HepG2 (cell line): ENCODE data around the gene LHFPL2. TPM values are rescaled to one million over a fixed set of nuclear protein-coding genes. Genes with fewer than 3 reads are reported as not detected.
A peak's percentile ranks its signal among the peaks of the same experiment; 100 is the strongest.

Source experiments
- AGO1 ChIP-seq: fragments of 200-400 bp; formaldehyde crosslinking; IDR thresholded peaks from 2 replicates; pipeline ENCODE4 v1.6.1; 2017; ENCODE audit warnings: mild to moderate bottlenecking, low read depth, low read length, moderate library complexity; ENCODE audit not compliant: poor library complexity, severe bottlenecking
- ARID4A ChIP-seq: sonication (generic); formaldehyde crosslinking; IDR thresholded peaks from 2 replicates; pipeline ENCODE4 v1.5.0; 2020; ENCODE audit warnings: mild to moderate bottlenecking, missing genetic modification reagents, borderline replicate concordance
- DRAP1 ChIP-seq: IDR thresholded peaks from 2 replicates; pipeline ENCODE4 v1.6.1; 2016; ENCODE audit warnings: missing genetic modification reagents, missing compliant biosample characterization
- FOXK2 ChIP-seq: fragments of 450-650 bp; IDR thresholded peaks from 2 replicates; pipeline ENCODE4 v1.6.1; 2016
- HNRNPUL1 ChIP-seq: fragments of 200-400 bp; formaldehyde crosslinking; IDR thresholded peaks from 2 replicates; pipeline ENCODE4 v1.6.1; 2017; ENCODE audit warnings: low read depth, mild to moderate bottlenecking, low read length, moderate library complexity
- JARID2 ChIP-seq: sonication (generic); formaldehyde crosslinking; IDR thresholded peaks from 2 replicates; pipeline ENCODE4 v1.8.1; 2023; ENCODE audit warnings: missing genetic modification reagents, inconsistent platforms; ENCODE audit not compliant: insufficient replicate concordance
- KLF15 ChIP-seq: sonication (generic); formaldehyde crosslinking; IDR thresholded peaks from 2 replicates; pipeline ENCODE4 v1.8.1; 2023; ENCODE audit warnings: borderline replicate concordance, mild to moderate bottlenecking, inconsistent platforms, missing genetic modification reagents, mixed read lengths
- KLF6 ChIP-seq: IDR thresholded peaks from 2 replicates; pipeline ENCODE4 v1.8.0; 2016; ENCODE audit warnings: missing biosample characterization, missing genetic modification reagents
- MED1 ChIP-seq: sonication (generic); formaldehyde crosslinking; IDR thresholded peaks from 2 replicates; pipeline ENCODE4 v1.4.0; 2020; ENCODE audit warnings: missing genetic modification reagents
- NPAS2 ChIP-seq: sonication (generic); formaldehyde crosslinking; IDR thresholded peaks from 2 replicates; pipeline ENCODE4 v1.8.0; 2022; ENCODE audit warnings: mild to moderate bottlenecking, missing genetic modification reagents, borderline replicate concordance
- ZNF34 ChIP-seq: sonication (generic); formaldehyde crosslinking; IDR thresholded peaks from 2 replicates; pipeline ENCODE4 v1.4.0; 2020; ENCODE audit warnings: mild to moderate bottlenecking, missing genetic modification reagents, borderline replicate concordance
- ZSCAN25 ChIP-seq: sonication (generic); formaldehyde crosslinking; IDR thresholded peaks from 2 replicates; pipeline ENCODE4 v1.8.0; 2022; ENCODE audit warnings: mild to moderate bottlenecking, missing genetic modification reagents
- polyA plus RNA-seq, 8 experiments: library from polyadenylated mRNA; depleted of rRNA in 3 of 8; stranded (reverse) in 7 of 8; unstranded in 1 of 8; fragments of >200 nt; fragmentation: Illumina TruSeq in 4 of 8; extraction: Trizol in 4 of 8; gene quantifications; 2 replicates each; pipeline versions ENCODE4 v1.2.1 to v1.2.3, GENCODE V29; 2011 to 2016; ENCODE audit warnings: low read depth in 4 of 8, missing spikeins in 1 of 8, mixed read lengths in 1 of 8; ENCODE audit not compliant: insufficient read depth in 1 of 8
- total RNA-seq, 5 experiments: library from RNA; depleted of rRNA; stranded (reverse); fragments of >200 nt; fragmentation: Illumina TruSeq; extraction: Trizol; gene quantifications; 2 replicates each; pipeline ENCODE4 v1.2.3, GENCODE V29; 2016; ENCODE audit warnings: low read depth in 1 of 5

The LHFPL2 gene
- total and polyA plus RNA-seq, 2 of the 13 experiments (the other 11 are each of a cell fraction or from before 2014, with no cell fraction given): 6.0 to 20.0 TPM

- TF ChIP-seq NPAS2 (CRISPR knock-in tag) (no peak), ZSCAN25 (CRISPR knock-in tag) (no peak), MED1 (CRISPR knock-in tag) (peak; percentile 85), KLF15 (CRISPR knock-in tag) (no peak), HNRNPUL1 (no peak), AGO1 (no peak), ZNF34 (CRISPR knock-in tag) (no peak), FOXK2 (0 out of 2 replicates have a peak, but pooled peaks have one; percentile 16), DRAP1 (CRISPR knock-in tag) (0 out of 2 replicates have a peak, but pooled peaks have one; percentile 11), ARID4A (CRISPR knock-in tag) (peak; percentile 27; the same call in 1 of the 2 replicates), JARID2 (CRISPR knock-in tag) (no peak), KLF6 (peak; percentile 53; the same call in 1 of the 2 replicates)
Measured at GRCh38 chr5:78546276-78546996, 102.1 kb downstream of the LHFPL2 start (continued).
